Measurements from ENCODE around the gene NMNAT2.

The NMNAT2 gene

GRCh38 chr1:183239793-183240525, 178.2 kb downstream of the NMNAT2 start:
- no peak for DNase-seq (ENCODE audit: low read depth, low spot score)

GRCh38 chr1:183239220-183239742, 178.9 kb downstream of the NMNAT2 start:
- DNase-seq (ENCODE audit: low read depth, low spot score), result no peak

GRCh38 chr1:183238071-183238470, 180.1 kb downstream of the NMNAT2 start:
- DNase-seq (ENCODE audit: low read depth, low spot score), result no peak

GRCh38 chr1:183237046-183237445, 181.1 kb downstream of the NMNAT2 start:
- DNase-seq (ENCODE audit: low read depth, low spot score), result no peak

GRCh38 chr1:183236158-183236725, 181.9 kb downstream of the NMNAT2 start:
- no peak for DNase-seq (ENCODE audit: low read depth, low spot score)

GRCh38 chr1:183235503-183235902, 182.7 kb downstream of the NMNAT2 start:
- no peak for DNase-seq (ENCODE audit: low read depth, low spot score)

- peak; percentile 60 for DNase-seq (ENCODE audit: low read depth, low spot score)
Observed at GRCh38 chr1:183234660-183235476, 183.3 kb downstream of the NMNAT2 start.

GRCh38 chr1:183233113-183233512, 185.1 kb downstream of the NMNAT2 start:
- DNase-seq (ENCODE audit: low read depth, low spot score), result no peak

GRCh38 chr1:183231545-183231944, 186.6 kb downstream of the NMNAT2 start:
- no peak for DNase-seq (ENCODE audit: low read depth, low spot score)

GRCh38 chr1:183230413-183230812, 187.8 kb downstream of the NMNAT2 start:
- DNase-seq (ENCODE audit: low read depth, low spot score), result no peak

GRCh38 chr1:183228347-183229220, 189.6 kb downstream of the NMNAT2 start:
- DNase-seq (ENCODE audit: low read depth, low spot score), result no peak

GRCh38 chr1:183227422-183228346, 190.5 kb downstream of the NMNAT2 start:
- no peak for DNase-seq (ENCODE audit: low read depth, low spot score)

GRCh38 chr1:183226963-183227362, 191.2 kb downstream of the NMNAT2 start:
- DNase-seq (ENCODE audit: low read depth, low spot score), result no peak

GRCh38 chr1:183226361-183226760, 191.8 kb downstream of the NMNAT2 start:
- DNase-seq (ENCODE audit: low read depth, low spot score), result no peak

GRCh38 chr1:183223467-183223866, 194.7 kb downstream of the NMNAT2 start:
- no peak for DNase-seq (ENCODE audit: low read depth, low spot score)

- no peak for DNase-seq (ENCODE audit: low read depth, low spot score)
Observed at GRCh38 chr1:183222909-183223308, 195.3 kb downstream of the NMNAT2 start.

- DNase-seq (ENCODE audit: low read depth, low spot score), result no peak
Observed at GRCh38 chr1:183219616-183220009, 198.6 kb downstream of the NMNAT2 start.

GRCh38 chr1:183218971-183219615, 199.1 kb downstream of the NMNAT2 start:
- DNase-seq (ENCODE audit: low read depth, low spot score), result no peak

GRCh38 chr1:183218027-183218618, 200.1 kb downstream of the NMNAT2 start:
- no peak for DNase-seq (ENCODE audit: low read depth, low spot score)
